DND-41 (cell line): ENCODE measurements around the gene NR5A2.

Source experiments
- ATAC-seq: fragments of 200-7000 bp; cut with Tn5 transposase; 3 replicates; pipeline ENCODE4 v1.9.1; 2021; ENCODE audit warnings: low read depth; ENCODE audit not compliant: insufficient read depth
- DNase-seq: peaks from one replicate; pipeline ENCODE4 v3.0.0-alpha.2; 2020
- H2AFZ ChIP-seq: 2 replicates; pipeline ENCODE4 v1.6.0; 2012; ENCODE audit warnings: low read depth, low read length
- H3K27ac ChIP-seq: 2 replicates; pipeline ENCODE4 v1.5.1; 2012; ENCODE audit warnings: low read length, inconsistent platforms
- H3K27me3 ChIP-seq: fragments of 200-600 bp; sonication (generic); 2 replicates; pipeline ENCODE4 v1.6.0; 2012; ENCODE audit warnings: low read length, mild to moderate bottlenecking, inconsistent platforms; ENCODE audit not compliant: insufficient read depth, poor library complexity
- H3K36me3 ChIP-seq: 2 replicates; pipeline ENCODE4 v1.5.1; 2012; ENCODE audit warnings: low read length, inconsistent platforms; ENCODE audit not compliant: insufficient read depth
- H3K4me1 ChIP-seq: 2 replicates; pipeline ENCODE4 v1.5.1; 2012; ENCODE audit warnings: mild to moderate bottlenecking, low read length; ENCODE audit not compliant: insufficient read depth
- H3K4me2 ChIP-seq: 2 replicates; pipeline ENCODE4 v1.6.0; 2012; ENCODE audit warnings: mild to moderate bottlenecking, moderate library complexity, low read length, inconsistent platforms; ENCODE audit not compliant: insufficient read depth
- H3K4me3 ChIP-seq, 2 experiments: fragments of 200-600 bp in 1 of 2; shearing (Covaris generic) in 1 of 2; 2 replicates each; pipeline ENCODE4 v1.5.1; 2012 to 2016; ENCODE audit warnings: inconsistent platforms in 2 of 2, low read length in 2 of 2, mild to moderate bottlenecking in 2 of 2, low read depth in 1 of 2, moderate library complexity in 1 of 2
- H3K79me2 ChIP-seq: 2 replicates; pipeline ENCODE4 v1.6.0; 2012; ENCODE audit warnings: low read length, inconsistent platforms; ENCODE audit not compliant: insufficient read depth
- H3K9ac ChIP-seq: 2 replicates; pipeline ENCODE4 v1.6.0; 2012; ENCODE audit warnings: low read depth, mild to moderate bottlenecking, inconsistent platforms, low read length, moderate library complexity
- H3K9me3 ChIP-seq: 2 replicates; pipeline ENCODE4 v1.5.1; 2012; ENCODE audit warnings: low read length, moderate library complexity, mild to moderate bottlenecking, inconsistent platforms; ENCODE audit not compliant: insufficient read depth, severe bottlenecking
- H4K20me1 ChIP-seq: 2 replicates; pipeline ENCODE4 v1.6.0; 2012; ENCODE audit warnings: low read length; ENCODE audit not compliant: insufficient read depth
- CTCF ChIP-seq: IDR thresholded peaks from 2 replicates; pipeline ENCODE4 v1.5.1; 2012; ENCODE audit warnings: borderline replicate concordance, low read length, moderate library complexity, mild to moderate bottlenecking; ENCODE audit not compliant: poor library complexity, severe bottlenecking; ENCODE audit errors: extremely low read depth
- EZH2 ChIP-seq: IDR thresholded peaks from 3 replicates; pipeline ENCODE4 v1.6.1; 2012; ENCODE audit warnings: borderline replicate concordance, low read depth, mild to moderate bottlenecking, moderate library complexity, low read length, inconsistent platforms; ENCODE audit not compliant: severe bottlenecking

The NR5A2 gene

GRCh38 chr1:200191993-200192392 lies 164.5 kb downstream of the NR5A2 start:
- H3K9me3 ChIP-seq: no peaks in the 10 kb centered on the region
- DNase-seq (no peak), ATAC-seq (no peak)
- no peak overlapping the region for H3K27ac ChIP-seq
- H3K27me3 ChIP-seq: peaks cover 7% of the 10 kb centered on the region
- no peaks in the 10 kb centered on the region for H3K4me1 ChIP-seq
- H3K79me2 ChIP-seq: no peaks in the 10 kb centered on the region
- H3K9ac ChIP-seq: no peak overlapping the region
- H3K36me3 ChIP-seq: no peaks in the 10 kb centered on the region
- no peak for TF ChIP-seq CTCF
- no peak for TF ChIP-seq EZH2
- no peak overlapping the region for H2AFZ ChIP-seq
- H4K20me1 ChIP-seq: no peaks in the 10 kb centered on the region
- no peak overlapping the region for H3K4me2 ChIP-seq
- H3K4me3 ChIP-seq: no peak overlapping the region

- Histone ChIP-seq H3K27me3 (peaks cover 12% of the 10 kb centered on the region), H3K4me3 (no peak overlapping the region), H3K4me2 (no peak overlapping the region), H4K20me1 (no peaks in the 10 kb centered on the region), H3K9ac (no peak overlapping the region), H3K79me2 (no peaks in the 10 kb centered on the region), H3K9me3 (no peaks in the 10 kb centered on the region), H2AFZ (no peak overlapping the region), H3K36me3 (no peaks in the 10 kb centered on the region), H3K27ac (no peak overlapping the region), H3K4me1 (no peaks in the 10 kb centered on the region)
- no peak for TF ChIP-seq EZH2
- TF ChIP-seq CTCF: no peak
- DNase-seq: no peak
- no peak for ATAC-seq
Observed at GRCh38 chr1:200194477-200194876, 167.0 kb downstream of the NR5A2 start.

GRCh38 chr1:200198236-200198635 lies 170.7 kb downstream of the NR5A2 start:
- Histone ChIP-seq H3K4me2 (no peak overlapping the region), H3K36me3 (no peaks in the 10 kb centered on the region), H4K20me1 (no peaks in the 10 kb centered on the region), H3K9ac (no peak overlapping the region), H3K79me2 (no peaks in the 10 kb centered on the region), H3K4me3 (no peak overlapping the region), H3K27ac (no peak overlapping the region), H3K27me3 (peaks cover 12% of the 10 kb centered on the region), H3K4me1 (no peaks in the 10 kb centered on the region), H3K9me3 (no peaks in the 10 kb centered on the region), H2AFZ (no peak overlapping the region)
- TF ChIP-seq CTCF: no peak
- no peak for TF ChIP-seq EZH2
- ATAC-seq (no peak), DNase-seq (no peak)
